Osteocyte (in vitro differentiated cells): ENCODE results near the gene HYKK. TPM values are rescaled to one million over a fixed set of nuclear protein-coding genes. Genes with fewer than 3 reads are reported as not detected.
A peak's percentile ranks its signal among the peaks of the same experiment; 100 is the strongest.

Source experiments
- DNase-seq: peaks from one replicate; pipeline ENCODE4 v3.0.0; 2021; ENCODE audit warnings: mixed read lengths; ENCODE audit not compliant: unreplicated experiment; ENCODE audit errors: extremely low spot score
- H3K27ac Mint-ChIP-seq: one replicate; pipeline ENCODE4 v1.8.0; 2021; ENCODE audit warnings: mild to moderate bottlenecking, mixed read lengths; ENCODE audit not compliant: unreplicated experiment
- H3K27me3 Mint-ChIP-seq: one replicate; pipeline ENCODE4 v1.8.0; 2021; ENCODE audit warnings: mixed read lengths; ENCODE audit not compliant: unreplicated experiment
- H3K36me3 Mint-ChIP-seq: one replicate; pipeline ENCODE4 v1.8.0; 2021; ENCODE audit warnings: mixed read lengths; ENCODE audit not compliant: unreplicated experiment
- H3K4me1 Mint-ChIP-seq: one replicate; pipeline ENCODE4 v1.8.0; 2021; ENCODE audit warnings: mixed read lengths; ENCODE audit not compliant: unreplicated experiment
- H3K4me3 Mint-ChIP-seq: one replicate; pipeline ENCODE4 v1.8.0; 2021; ENCODE audit warnings: mild to moderate bottlenecking, moderate library complexity, mixed read lengths; ENCODE audit not compliant: unreplicated experiment
- H3K9me3 Mint-ChIP-seq: one replicate; pipeline ENCODE4 v1.8.0; 2021; ENCODE audit warnings: mixed read lengths; ENCODE audit not compliant: unreplicated experiment
- total RNA-seq: library from RNA; stranded (reverse); gene quantifications from 2 replicates; pipeline ENCODE4 v1.2.1, GENCODE V29; 2021
- TF ChIP-seq, protein P1 (sequence below): fragments of 200-600 bp; sonication (generic); IDR thresholded peaks from 2 replicates; pipeline ENCODE4 v1.5.0; 2021; ENCODE audit warnings: antibody characterized with exemption, mild to moderate bottlenecking, moderate library complexity

HYKK gene
- total RNA-seq, 1 donor from 2014 or later, result 3.4 TPM

DNA sequence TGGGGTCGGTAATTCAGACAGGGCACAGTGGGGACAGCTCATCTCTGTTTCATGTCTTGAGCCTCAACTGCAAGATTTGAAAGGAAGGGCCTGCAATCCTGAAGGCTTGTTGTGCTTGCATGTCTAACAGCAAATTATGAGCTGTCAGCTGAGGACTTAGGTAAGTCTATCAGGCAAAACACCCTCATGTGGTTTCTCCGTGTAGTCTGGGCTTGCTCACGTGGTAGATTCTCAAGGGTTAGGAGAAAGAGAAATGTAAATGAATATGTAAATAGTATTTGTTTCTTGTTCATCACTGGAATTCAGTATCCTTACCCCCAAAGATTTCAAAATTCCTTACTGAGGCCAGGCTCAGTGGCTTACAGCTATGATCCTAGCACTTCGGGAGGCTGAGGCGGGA is 30.1 kb upstream of the HYKK start:
- Mint-ChIP-seq H3K9me3 (no peaks in the 10 kb centered on the region), H3K27me3 (no peaks in the 10 kb centered on the region), H3K4me1 (no peaks in the 10 kb centered on the region), H3K4me3 (no peak overlapping the region), H3K27ac (no peak overlapping the region), H3K36me3 (peaks cover 38% of the 10 kb centered on the region)
- TF ChIP-seq, protein P1, sequence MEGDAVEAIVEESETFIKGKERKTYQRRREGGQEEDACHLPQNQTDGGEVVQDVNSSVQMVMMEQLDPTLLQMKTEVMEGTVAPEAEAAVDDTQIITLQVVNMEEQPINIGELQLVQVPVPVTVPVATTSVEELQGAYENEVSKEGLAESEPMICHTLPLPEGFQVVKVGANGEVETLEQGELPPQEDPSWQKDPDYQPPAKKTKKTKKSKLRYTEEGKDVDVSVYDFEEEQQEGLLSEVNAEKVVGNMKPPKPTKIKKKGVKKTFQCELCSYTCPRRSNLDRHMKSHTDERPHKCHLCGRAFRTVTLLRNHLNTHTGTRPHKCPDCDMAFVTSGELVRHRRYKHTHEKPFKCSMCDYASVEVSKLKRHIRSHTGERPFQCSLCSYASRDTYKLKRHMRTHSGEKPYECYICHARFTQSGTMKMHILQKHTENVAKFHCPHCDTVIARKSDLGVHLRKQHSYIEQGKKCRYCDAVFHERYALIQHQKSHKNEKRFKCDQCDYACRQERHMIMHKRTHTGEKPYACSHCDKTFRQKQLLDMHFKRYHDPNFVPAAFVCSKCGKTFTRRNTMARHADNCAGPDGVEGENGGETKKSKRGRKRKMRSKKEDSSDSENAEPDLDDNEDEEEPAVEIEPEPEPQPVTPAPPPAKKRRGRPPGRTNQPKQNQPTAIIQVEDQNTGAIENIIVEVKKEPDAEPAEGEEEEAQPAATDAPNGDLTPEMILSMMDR, result no peak
- DNase-seq, result no peak

DNA sequence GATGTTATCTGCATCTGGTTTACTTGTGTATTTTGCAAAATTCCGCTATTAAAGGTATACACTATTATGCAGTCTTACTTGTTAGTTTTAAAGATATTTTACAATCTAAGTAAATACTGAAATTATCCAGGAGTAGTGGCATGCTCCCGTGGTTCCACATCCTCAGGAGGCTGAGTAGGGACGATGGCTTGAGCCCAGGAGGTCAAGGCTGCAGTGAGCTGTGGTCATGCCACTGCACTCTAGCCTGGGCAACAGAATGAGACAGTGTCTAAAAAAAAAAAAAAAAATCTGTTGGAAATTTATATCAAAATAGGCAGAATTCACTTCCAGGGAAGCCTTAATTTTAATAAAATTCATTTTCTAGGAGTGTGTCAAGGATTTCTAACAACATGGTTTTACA is 27.7 kb upstream of the HYKK start:
- Mint-ChIP-seq H3K36me3 (peaks cover 38% of the 10 kb centered on the region), H3K27me3 (no peaks in the 10 kb centered on the region), H3K4me1 (no peaks in the 10 kb centered on the region), H3K4me3 (no peak overlapping the region), H3K9me3 (no peaks in the 10 kb centered on the region), H3K27ac (no peak overlapping the region)
- DNase-seq, result no peak
- TF ChIP-seq, protein P1, result no peak

DNA sequence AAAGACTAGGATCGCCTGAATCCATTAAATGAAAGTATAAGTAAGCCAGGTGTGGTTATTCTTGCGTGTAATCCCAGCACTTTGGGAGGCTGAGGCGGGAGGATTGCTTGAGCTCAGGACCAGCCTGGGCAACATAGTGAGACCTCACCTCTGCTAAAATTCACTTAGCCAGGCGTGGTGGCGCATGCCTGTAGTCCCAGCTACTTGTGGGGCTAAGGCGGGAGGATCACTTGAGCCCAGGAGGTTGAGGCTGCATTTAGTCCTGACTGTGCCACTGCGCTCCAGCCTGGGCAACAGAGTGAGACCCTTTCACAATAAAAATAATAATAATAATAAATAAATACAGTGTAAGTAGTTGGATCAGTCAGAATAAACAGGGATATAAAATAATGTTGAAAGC is 25.5 kb upstream of the HYKK start:
- peak overlapping the region; percentile 9 for H3K27ac Mint-ChIP-seq
- no peaks in the 10 kb centered on the region for H3K9me3 Mint-ChIP-seq
- peaks cover 6% of the 10 kb centered on the region for H3K4me1 Mint-ChIP-seq
- TF ChIP-seq, protein P1, result no peak
- H3K36me3 Mint-ChIP-seq, result peaks cover 40% of the 10 kb centered on the region
- H3K4me3 Mint-ChIP-seq, result no peak overlapping the region
- no peak for DNase-seq
- H3K27me3 Mint-ChIP-seq, result no peaks in the 10 kb centered on the region

DNA sequence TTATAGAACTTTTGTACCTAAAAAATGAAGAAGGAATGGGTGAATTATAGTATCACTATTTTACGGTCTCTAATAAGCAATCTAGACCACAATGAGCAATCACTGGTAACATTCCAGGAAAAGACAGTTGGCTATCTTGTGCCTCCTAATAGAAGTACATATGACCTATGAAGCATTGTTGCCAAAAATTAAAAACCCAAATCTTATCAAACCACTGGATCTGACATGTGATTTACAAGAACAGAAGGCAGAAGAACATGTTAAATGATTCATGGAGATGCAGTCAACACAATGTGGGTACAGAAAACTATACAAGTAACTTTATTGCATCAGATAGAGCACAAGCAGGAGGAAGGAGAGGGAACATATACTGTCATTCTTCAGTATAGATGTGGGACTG is 14.5 kb upstream of the HYKK start:
- peaks cover 4% of the 10 kb centered on the region for H3K4me1 Mint-ChIP-seq
- H3K27ac Mint-ChIP-seq, result no peak overlapping the region
- no peak for DNase-seq
- H3K36me3 Mint-ChIP-seq, result peaks cover 61% of the 10 kb centered on the region
- TF ChIP-seq, protein P1, result no peak
- no peak overlapping the region for H3K4me3 Mint-ChIP-seq
- H3K27me3 Mint-ChIP-seq, result no peaks in the 10 kb centered on the region
- H3K9me3 Mint-ChIP-seq, result no peaks in the 10 kb centered on the region

DNA sequence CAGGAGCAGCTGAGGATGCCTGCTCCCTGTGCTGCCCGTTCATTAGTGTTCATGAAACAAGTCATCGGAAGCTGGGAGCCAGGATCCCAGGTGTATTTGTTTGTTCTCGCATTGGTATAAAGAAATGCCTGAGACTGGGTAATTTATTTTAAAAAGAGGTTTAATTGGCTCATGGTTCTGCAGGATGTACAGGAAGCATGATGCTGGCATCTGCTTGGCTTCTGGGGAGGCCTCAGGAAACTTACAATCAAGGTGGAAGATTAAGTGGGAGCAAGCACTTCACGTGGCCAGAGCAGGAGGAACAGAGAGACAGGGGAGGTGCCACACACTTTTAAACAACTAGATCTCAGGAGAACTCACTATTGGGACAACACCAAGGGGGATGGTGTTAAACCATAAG is 5.5 kb upstream of the HYKK start:
- H3K9me3 Mint-ChIP-seq, result no peaks in the 10 kb centered on the region
- TF ChIP-seq, protein P1, result no peak
- peaks cover 37% of the 10 kb centered on the region for H3K36me3 Mint-ChIP-seq
- H3K27ac Mint-ChIP-seq, result no peak overlapping the region
- peaks cover 6% of the 10 kb centered on the region for H3K4me1 Mint-ChIP-seq
- no peak overlapping the region for H3K4me3 Mint-ChIP-seq
- no peaks in the 10 kb centered on the region for H3K27me3 Mint-ChIP-seq
- DNase-seq, result no peak
